Measurements from ENCODE around the gene LRRC23.

LRRC23 gene

GRCh38 chr12:6925540-6926279, 21.1 kb downstream of the LRRC23 start:
- no peak for DNase-seq (ENCODE audit: low read depth)

GRCh38 chr12:6927379-6928021, 22.9 kb downstream of the LRRC23 start, which contains the start of gene ATN1:
TSS of gene ATN1 (plus strand) at chr12:6927959. CDS start at chr12:6934002, 6,043 bp downstream.
- no peak for DNase-seq (ENCODE audit: low read depth)

DNA sequence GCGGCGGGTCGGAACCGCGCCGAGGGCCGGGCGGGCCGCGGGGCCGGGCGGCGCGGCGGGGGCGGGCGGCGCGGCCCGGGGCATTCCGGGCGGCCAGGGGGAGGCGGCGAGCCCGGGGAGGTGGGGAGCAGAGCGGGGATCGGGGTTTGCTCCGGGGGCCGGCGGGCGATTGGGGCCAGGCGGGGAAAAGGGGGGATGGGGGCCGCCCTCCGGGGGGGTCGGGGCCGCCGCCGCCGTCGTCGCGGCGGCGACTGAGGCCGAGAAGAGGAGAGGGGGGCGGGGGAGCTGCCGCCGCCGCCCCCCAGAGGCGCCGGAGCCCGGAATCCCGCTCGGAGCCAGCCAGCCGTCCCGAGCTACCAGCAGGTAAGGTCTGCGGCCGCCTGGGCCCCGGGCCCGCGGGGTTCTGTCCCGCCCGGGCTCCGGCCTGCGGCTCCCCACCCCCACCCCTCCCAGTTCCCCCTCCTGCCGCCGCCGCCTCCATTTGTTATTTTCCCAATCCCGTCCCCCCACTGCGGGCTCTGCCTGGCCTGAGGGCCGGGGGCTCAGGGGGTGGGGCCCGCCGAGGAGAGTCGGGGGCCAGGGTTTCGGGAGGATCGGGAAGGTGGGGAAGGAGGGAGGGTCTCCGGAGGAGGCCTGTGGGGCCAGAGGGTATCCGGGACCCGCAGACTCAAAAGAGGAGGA, 23.5 kb downstream of the LRRC23 start:
- no peak for DNase-seq (ENCODE audit: low read depth)

GRCh38 chr12:6928703-6929407, 24.2 kb downstream of the LRRC23 start:
- no peak for DNase-seq (ENCODE audit: low read depth)

GRCh38 chr12:6929466-6930452, 25.1 kb downstream of the LRRC23 start:
- no peak for DNase-seq (ENCODE audit: low read depth)

DNA sequence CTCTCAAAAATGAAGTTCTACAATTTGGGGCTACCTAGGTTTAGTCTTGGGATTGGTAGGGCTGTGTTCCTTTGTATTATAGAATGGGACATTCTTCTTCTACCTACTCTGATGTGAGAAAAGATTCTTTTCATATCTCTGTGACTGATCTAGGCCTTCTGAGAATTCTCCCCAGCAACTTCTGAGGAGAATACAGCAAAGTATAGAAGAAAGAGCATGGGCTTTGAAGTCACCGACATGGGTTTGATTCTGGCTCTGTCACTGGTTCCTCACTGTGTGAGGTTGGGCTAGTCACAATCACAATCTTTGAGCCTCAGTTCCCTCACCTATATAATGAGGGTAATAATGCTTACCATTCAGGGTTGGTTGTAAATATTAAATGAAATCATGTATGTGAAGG, 28.1 kb downstream of the LRRC23 start:
- DNase-seq (ENCODE audit: low read depth), result no peak

- no peak for DNase-seq (ENCODE audit: low read depth)
Measured at GRCh38 chr12:6934110-6934509, 29.5 kb downstream of the LRRC23 start.

DNA sequence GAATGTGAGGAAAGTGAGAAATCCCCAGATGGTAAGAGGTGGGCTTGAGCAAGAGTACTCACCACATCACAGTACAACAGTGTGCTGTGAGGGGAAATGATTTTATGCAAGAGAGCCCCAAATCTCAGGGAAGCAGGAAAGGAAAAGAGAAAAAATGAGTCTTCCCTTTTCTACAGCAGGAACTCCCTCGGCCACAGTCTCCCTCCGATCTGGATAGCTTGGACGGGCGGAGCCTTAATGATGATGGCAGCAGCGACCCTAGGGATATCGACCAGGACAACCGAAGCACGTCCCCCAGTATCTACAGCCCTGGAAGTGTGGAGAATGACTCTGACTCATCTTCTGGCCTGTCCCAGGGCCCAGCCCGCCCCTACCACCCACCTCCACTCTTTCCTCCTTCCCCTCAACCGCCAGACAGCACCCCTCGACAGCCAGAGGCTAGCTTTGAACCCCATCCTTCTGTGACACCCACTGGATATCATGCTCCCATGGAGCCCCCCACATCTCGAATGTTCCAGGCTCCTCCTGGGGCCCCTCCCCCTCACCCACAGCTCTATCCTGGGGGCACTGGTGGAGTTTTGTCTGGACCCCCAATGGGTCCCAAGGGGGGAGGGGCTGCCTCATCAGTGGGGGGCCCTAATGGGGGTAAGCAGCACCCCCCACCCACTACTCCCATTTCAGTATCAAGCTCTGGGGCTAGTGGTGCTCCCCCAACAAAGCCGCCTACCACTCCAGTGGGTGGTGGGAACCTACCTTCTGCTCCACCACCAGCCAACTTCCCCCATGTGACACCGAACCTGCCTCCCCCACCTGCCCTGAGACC, 31.0 kb downstream of the LRRC23 start:
- DNase-seq (ENCODE audit: low read depth), result no peak

- DNase-seq (ENCODE audit: low read depth), result no peak
Measured at GRCh38 chr12:6936194-6936635, 31.6 kb downstream of the LRRC23 start.

- DNase-seq (ENCODE audit: low read depth), result peak; percentile 55
Measured at GRCh38 chr12:6936636-6937480, 32.2 kb downstream of the LRRC23 start.

DNA sequence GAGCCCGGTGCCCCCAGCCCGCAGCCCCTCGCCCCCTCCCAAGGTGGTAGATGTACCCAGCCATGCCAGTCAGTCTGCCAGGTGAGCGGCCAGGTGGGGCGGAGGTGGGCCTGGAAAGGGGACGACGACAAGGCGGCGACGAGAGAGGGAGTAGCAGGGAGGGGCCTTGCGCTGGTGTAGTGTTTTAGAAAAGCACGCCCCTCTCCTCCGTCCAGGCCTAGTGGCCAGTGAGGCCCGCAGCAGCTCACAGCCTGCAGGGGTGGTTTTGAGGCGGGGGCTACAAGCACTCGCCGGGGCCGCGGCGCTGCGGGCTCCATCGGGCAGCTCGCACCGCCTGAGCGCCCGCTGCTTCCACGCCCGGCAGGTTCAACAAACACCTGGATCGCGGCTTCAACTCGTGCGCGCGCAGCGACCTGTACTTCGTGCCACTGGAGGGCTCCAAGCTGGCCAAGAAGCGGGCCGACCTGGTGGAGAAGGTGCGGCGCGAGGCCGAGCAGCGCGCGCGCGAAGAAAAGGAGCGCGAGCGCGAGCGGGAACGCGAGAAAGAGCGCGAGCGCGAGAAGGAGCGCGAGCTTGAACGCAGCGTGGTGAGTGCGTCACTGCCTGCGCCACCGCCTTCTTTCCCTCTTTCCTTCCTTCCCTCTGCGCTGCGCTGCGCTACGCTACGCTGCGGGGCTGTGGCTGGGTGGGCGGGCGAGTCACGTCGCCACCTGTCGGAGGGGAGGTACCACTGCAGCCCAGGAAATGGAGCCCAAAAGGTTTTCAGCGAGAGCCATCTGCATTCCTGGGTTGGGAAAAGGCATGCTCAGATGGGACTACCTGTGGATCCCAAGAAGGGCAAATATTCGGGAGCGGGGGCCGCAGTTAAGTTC, 33.1 kb downstream of the LRRC23 start:
- DNase-seq (ENCODE audit: low read depth), result peak; percentile 90

- DNase-seq (ENCODE audit: low read depth), result no peak
Measured at GRCh38 chr12:6938353-6939190, 34.0 kb downstream of the LRRC23 start.

DNA sequence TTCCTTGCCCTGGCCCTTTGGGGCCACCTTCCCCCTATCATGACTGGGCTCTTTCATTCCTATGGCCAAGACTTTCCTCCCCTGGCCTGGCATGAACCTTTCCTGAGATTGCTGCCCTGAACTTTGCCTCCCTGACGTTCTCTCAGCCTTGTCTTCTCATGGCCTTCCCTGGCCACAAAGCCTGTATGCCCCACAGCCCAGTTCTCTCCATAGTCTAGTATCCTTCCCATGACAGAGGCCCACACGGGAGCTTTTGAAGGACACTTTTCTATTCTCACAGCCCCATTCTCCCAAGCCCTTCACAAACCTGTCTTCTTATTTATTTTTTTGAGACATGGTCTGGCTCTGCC, 34.5 kb downstream of the LRRC23 start:
- DNase-seq (ENCODE audit: low read depth), result no peak

DNA sequence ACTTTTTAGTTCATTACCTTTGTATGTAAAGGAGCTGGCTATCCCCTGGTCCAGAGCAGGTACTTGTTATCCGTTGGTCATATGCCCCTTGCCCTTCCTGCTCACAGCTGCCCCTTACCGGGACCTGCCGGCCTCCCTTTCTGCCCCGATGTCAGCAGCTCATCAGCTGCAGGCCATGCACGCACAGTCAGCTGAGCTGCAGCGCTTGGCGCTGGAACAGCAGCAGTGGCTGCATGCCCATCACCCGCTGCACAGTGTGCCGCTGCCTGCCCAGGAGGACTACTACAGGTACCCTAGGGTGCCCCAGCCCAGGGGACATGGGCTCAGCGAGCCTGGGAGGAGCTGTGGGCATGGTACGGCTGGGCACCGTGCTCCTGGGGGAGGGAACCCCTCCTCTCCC, 36.6 kb downstream of the LRRC23 start:
- DNase-seq (ENCODE audit: low read depth), result no peak

- DNase-seq (ENCODE audit: low read depth), result no peak
Measured at GRCh38 chr12:6941782-6942181, 37.2 kb downstream of the LRRC23 start.

DNA sequence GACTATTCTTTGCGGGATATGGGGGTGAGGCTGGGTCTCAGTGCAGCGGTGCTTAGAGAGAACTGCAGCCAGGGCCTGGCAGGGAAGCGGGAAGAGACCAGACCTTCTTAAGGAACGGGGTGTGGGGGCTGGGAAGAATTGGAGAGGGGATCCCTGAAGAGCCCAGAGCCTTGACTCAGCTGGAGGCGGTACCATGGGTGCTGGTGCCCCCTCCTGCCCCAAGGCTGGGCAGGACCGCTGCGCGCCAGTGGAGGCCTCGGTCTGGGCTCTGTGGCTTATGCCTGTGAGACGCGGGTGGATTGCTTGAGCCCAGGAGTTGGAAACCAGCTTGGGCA, 37.7 kb downstream of the LRRC23 start:
- no peak for DNase-seq (ENCODE audit: low read depth)

DNA sequence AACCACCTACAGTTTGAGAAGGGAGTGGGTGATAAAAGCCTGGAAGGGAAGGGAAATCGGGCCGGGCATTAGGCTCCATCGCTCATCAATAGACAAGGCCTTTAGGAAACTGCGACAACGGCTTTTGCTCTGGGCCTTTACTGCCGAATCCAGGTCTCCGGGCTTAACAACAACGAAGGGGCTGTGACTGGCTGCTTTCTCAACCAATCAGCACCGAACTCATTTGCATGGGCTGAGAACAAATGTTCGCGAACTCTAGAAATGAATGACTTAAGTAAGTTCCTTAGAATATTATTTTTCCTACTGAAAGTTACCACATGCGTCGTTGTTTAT, 38.7 kb downstream of the LRRC23 start:
- DNase-seq (ENCODE audit: low read depth), result peak; percentile 81

All from T follicular helper cell (primary cell).